ENCODE data around the gene EIF4G3.

Gene EIF4G3

DNA sequence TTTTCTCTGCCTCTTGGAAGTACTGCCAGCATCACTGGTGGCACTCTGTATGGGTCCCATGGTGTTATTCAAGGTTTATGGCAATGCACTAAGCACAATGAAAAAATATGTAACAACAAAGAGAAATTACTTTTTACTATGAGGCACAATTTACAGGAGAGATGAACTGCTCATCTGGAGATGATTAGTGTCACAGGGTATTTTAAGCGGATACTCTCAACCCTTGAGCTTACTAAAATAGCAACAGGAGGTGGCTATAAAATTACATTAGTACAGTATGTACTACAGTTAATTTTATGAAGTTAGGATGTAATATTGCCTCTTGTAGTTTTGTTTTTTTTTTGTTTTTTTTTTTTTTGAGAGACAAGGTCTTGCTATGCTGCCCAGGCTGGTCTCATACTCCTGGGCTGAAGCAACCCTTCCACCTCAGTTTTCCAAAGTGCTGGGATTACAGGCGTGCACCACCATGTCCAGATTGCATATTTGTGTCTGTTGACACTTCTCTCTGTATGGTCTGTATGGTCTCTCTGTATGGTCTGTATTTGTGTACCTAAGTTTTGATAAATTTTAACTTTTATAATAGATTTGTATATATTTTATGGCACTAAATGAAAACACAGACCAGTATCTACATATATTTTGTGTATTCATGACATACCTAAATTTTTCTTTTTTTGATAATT lies 214.0 kb downstream of the EIF4G3 start:
- ChIA-PET POLR2A (no interaction called here), CTCF (interaction anchor here (2.0 kb wide), 1 partner anchor 20 kb away, joined by 6 read pairs; no protein-coding TSS in a partner anchor)
- Histone ChIP-seq H3K4me3 (ENCODE audit: control insufficient read depth in 1 of 7, extremely low read depth in 1 of 7, insufficient read depth in 4 of 7, low read depth in 2 of 7, low read length in 6 of 7) (no peak overlapping the region), H3K9me3 (ENCODE audit: control extremely low read depth in 1 of 5, control insufficient read depth in 4 of 5, insufficient read depth in 2 of 5, low read depth in 1 of 5, low read length in 4 of 5) (no peaks in the 10 kb centered on the region), H3K27me3 (replicated peaks in 2 of 5; ENCODE audit: control insufficient read depth in 4 of 5, insufficient read depth in 5 of 5, low read length in 4 of 5) (no peaks in the 10 kb centered on the region), H3K4me1 (ENCODE audit: control extremely low read depth in 1 of 4, control insufficient read depth in 4 of 4, insufficient read depth in 4 of 4, low read length in 3 of 4) (peaks cover 14 to 19% (median 16%) of the 10 kb centered on the region in 4 experiments), H3K36me3 (ENCODE audit: control insufficient read depth in 4 of 4, insufficient read depth in 4 of 4, low read length in 3 of 4) (peaks cover 2 to 8% (median 3%) of the 10 kb centered on the region in 4 experiments), H3K27ac (ENCODE audit: insufficient read depth in 1 of 2, low read depth in 1 of 2, low read length in 2 of 2, poor library complexity in 1 of 2, severe bottlenecking in 2 of 2) (no peak overlapping the region)
- no peak for DNase-seq
- WGBS (ENCODE audit: insufficient coverage), result no CpG with 5 or more reads among the region's 2 CpGs

DNA sequence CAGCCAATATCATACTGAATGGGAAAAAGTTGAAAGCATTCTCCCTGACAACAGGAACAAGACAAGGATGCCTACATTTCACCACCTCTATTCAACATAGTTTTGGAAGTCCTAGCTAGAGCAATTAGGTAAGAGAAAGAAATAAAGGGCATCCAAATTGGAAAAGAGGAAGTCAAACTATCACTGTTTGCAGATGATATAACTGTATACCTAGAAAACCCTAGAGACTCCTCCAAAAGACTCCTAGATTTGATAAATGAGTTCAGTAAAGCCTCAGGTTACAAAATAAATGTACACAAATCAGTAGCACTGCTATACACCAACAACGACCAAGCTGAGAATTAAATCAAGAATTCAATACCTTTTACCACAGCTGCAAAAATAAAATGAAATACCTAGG lies 218.3 kb downstream of the EIF4G3 start:
- Histone ChIP-seq H3K4me3 (ENCODE audit: control insufficient read depth in 1 of 7, extremely low read depth in 1 of 7, insufficient read depth in 4 of 7, low read depth in 2 of 7, low read length in 6 of 7) (no peak overlapping the region), H3K4me1 (ENCODE audit: control extremely low read depth in 1 of 4, control insufficient read depth in 4 of 4, insufficient read depth in 4 of 4, low read length in 3 of 4) (no peaks in the 10 kb centered on the region), H3K27ac (ENCODE audit: insufficient read depth in 1 of 2, low read depth in 1 of 2, low read length in 2 of 2, poor library complexity in 1 of 2, severe bottlenecking in 2 of 2) (no peak overlapping the region), H3K9me3 (ENCODE audit: control extremely low read depth in 1 of 5, control insufficient read depth in 4 of 5, insufficient read depth in 2 of 5, low read depth in 1 of 5, low read length in 4 of 5) (no peaks in the 10 kb centered on the region), H3K27me3 (replicated peaks in 2 of 5; ENCODE audit: control insufficient read depth in 4 of 5, insufficient read depth in 5 of 5, low read length in 4 of 5) (no peaks in the 10 kb centered on the region), H3K36me3 (ENCODE audit: control insufficient read depth in 4 of 4, insufficient read depth in 4 of 4, low read length in 3 of 4) (peaks cover 0 to 13% (median 6%) of the 10 kb centered on the region in 4 experiments)
- DNase-seq, result no peak
- POLR2A ChIA-PET, result no interaction called here
- CTCF ChIA-PET, result interaction anchor here (1.0 to 1.6 kb wide), 2 partner anchors 8 to 13 kb away, joined by 3 to 4 read pairs; no protein-coding TSS in a partner anchor
- no CpG with 5 or more reads among the region's 1 CpG for WGBS (ENCODE audit: insufficient coverage)

DNA sequence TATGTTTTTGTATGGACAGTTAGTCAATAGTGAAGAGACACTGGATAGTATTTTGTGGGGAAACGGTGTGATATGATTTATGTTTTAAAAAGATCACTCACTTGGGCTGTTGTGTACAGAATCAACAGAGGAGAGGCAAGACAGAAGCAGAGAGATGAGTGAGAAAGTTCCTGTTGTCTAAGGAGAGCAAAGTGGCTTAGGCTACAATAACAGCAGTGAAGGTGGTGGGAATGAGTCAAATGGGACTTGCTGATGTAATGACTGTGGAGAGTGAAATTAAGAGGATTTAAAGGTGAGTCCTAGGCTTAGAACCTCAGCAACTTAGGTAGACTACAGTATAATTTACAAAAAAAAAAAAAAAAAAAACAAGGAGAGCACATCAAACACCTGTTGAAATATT lies 220.4 kb downstream of the EIF4G3 start:
- H3K27ac ChIP-seq (ENCODE audit: insufficient read depth in 1 of 2, low read depth in 1 of 2, low read length in 2 of 2, poor library complexity in 1 of 2, severe bottlenecking in 2 of 2), result no peak overlapping the region
- ChIA-PET CTCF (no interaction called here), POLR2A (no interaction called here)
- H3K27me3 ChIP-seq (replicated peaks in 2 of 5; ENCODE audit: control insufficient read depth in 4 of 5, insufficient read depth in 5 of 5, low read length in 4 of 5), result no peaks in the 10 kb centered on the region
- peaks cover 0 to 13% (median 8%) of the 10 kb centered on the region in 4 experiments for H3K36me3 ChIP-seq (ENCODE audit: control insufficient read depth in 4 of 4, insufficient read depth in 4 of 4, low read length in 3 of 4)
- no peak for DNase-seq
- H3K9me3 ChIP-seq (ENCODE audit: control extremely low read depth in 1 of 5, control insufficient read depth in 4 of 5, insufficient read depth in 2 of 5, low read depth in 1 of 5, low read length in 4 of 5), result no peaks in the 10 kb centered on the region
- no peaks in the 10 kb centered on the region for H3K4me1 ChIP-seq (ENCODE audit: control extremely low read depth in 1 of 4, control insufficient read depth in 4 of 4, insufficient read depth in 4 of 4, low read length in 3 of 4)
- H3K4me3 ChIP-seq (ENCODE audit: control insufficient read depth in 1 of 7, extremely low read depth in 1 of 7, insufficient read depth in 4 of 7, low read depth in 2 of 7, low read length in 6 of 7), result no peak overlapping the region
- WGBS (ENCODE audit: insufficient coverage), result 100% methylated on average over 1 of the region's 1 CpG

DNA sequence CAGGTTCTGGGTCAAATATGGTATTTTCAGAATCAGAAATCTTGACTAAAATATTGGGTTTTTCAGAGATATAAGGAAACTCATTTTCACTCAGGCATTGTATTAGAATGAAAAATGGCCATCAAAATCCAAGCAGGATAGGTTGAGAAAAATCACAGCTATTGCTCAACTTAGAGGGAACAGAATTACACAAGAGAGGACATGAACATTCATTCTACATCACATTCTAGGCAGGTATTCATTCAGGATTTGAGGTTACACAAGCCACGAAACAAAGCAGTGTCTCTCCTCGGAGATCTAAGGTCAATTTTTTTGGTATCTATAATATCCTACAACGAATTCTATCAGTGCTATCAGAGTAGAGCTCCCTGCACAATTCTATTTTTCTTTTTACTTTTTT lies 226.0 kb downstream of the EIF4G3 start:
- no peak for DNase-seq
- peaks cover 8 to 21% (median 11%) of the 10 kb centered on the region in 4 experiments for H3K4me1 ChIP-seq (ENCODE audit: control extremely low read depth in 1 of 4, control insufficient read depth in 4 of 4, insufficient read depth in 4 of 4, low read length in 3 of 4)
- H3K9me3 ChIP-seq (ENCODE audit: control extremely low read depth in 1 of 5, control insufficient read depth in 4 of 5, insufficient read depth in 2 of 5, low read depth in 1 of 5, low read length in 4 of 5), result no peaks in the 10 kb centered on the region
- ChIA-PET CTCF (no interaction called here), POLR2A (no interaction called here)
- no peak overlapping the region for H3K4me3 ChIP-seq (ENCODE audit: control insufficient read depth in 1 of 7, extremely low read depth in 1 of 7, insufficient read depth in 4 of 7, low read depth in 2 of 7, low read length in 6 of 7)
- no peaks in the 10 kb centered on the region for H3K27me3 ChIP-seq (replicated peaks in 2 of 5; ENCODE audit: control insufficient read depth in 4 of 5, insufficient read depth in 5 of 5, low read length in 4 of 5)
- WGBS (ENCODE audit: insufficient coverage), result no CpG with 5 or more reads among the region's 3 CpGs
- peaks cover 6 to 11% (median 9%) of the 10 kb centered on the region in 4 experiments for H3K36me3 ChIP-seq (ENCODE audit: control insufficient read depth in 4 of 4, insufficient read depth in 4 of 4, low read length in 3 of 4)
- no peak overlapping the region for H3K27ac ChIP-seq (ENCODE audit: insufficient read depth in 1 of 2, low read depth in 1 of 2, low read length in 2 of 2, poor library complexity in 1 of 2, severe bottlenecking in 2 of 2)

DNA sequence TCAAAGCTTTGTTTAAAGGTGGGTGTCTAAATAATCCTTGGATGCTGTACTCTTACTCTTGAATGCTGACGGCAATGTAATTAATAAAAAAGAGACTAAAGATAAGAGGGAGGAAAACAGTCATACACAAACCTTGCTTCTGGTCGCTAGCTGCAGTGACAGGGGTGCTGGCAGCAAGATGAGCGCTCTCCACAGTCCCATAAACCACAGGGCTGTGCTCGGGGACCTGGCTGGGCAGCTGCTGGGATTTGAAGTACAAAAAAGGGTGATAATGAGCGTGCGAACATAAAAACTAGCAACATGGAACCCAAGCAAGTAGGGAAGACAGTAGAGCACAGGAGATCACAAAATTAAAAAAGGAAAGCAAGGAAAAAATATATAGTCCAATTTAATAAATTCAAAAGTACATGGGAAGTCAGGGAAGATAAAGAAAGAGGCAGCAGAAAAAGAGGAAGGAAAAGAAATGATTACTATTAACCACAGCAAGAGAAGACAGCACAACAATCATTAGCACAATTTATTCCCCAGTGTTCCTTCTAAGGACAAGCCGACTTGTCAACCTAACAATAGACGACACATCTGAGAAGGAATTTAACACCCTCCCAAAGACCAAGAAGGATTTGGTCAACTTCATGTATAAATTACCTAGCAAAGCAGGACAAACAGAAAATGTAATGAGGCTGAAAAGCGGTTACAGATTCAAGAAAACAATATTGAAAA lies 226.7 kb downstream of the EIF4G3 start:
- no peaks in the 10 kb centered on the region for H3K27me3 ChIP-seq (replicated peaks in 2 of 5; ENCODE audit: control insufficient read depth in 4 of 5, insufficient read depth in 5 of 5, low read length in 4 of 5)
- peak in 2 of 3 donors; percentile 54 to 69 for DNase-seq
- 36% methylated on average over 2 of the region's 9 CpGs for WGBS (ENCODE audit: insufficient coverage)
- ChIA-PET CTCF (interaction anchor here (0.7 to 1.3 kb wide), 2 partner anchors 246 to 281 kb away, joined by 3 read pairs; no protein-coding TSS in a partner anchor), POLR2A (no interaction called here)
- H3K9me3 ChIP-seq (ENCODE audit: control extremely low read depth in 1 of 5, control insufficient read depth in 4 of 5, insufficient read depth in 2 of 5, low read depth in 1 of 5, low read length in 4 of 5), result no peaks in the 10 kb centered on the region
- H3K27ac ChIP-seq (ENCODE audit: insufficient read depth in 1 of 2, low read depth in 1 of 2, low read length in 2 of 2, poor library complexity in 1 of 2, severe bottlenecking in 2 of 2), result peak overlapping the region; percentile 8 to 35
- peaks cover 6 to 12% (median 10%) of the 10 kb centered on the region in 4 experiments for H3K36me3 ChIP-seq (ENCODE audit: control insufficient read depth in 4 of 4, insufficient read depth in 4 of 4, low read length in 3 of 4)
- peak overlapping the region in 2 of 7 experiments; percentile 17 to 38 for H3K4me3 ChIP-seq (ENCODE audit: control insufficient read depth in 1 of 7, extremely low read depth in 1 of 7, insufficient read depth in 4 of 7, low read depth in 2 of 7, low read length in 6 of 7)
- H3K4me1 ChIP-seq (ENCODE audit: control extremely low read depth in 1 of 4, control insufficient read depth in 4 of 4, insufficient read depth in 4 of 4, low read length in 3 of 4), result peaks cover 8 to 21% (median 11%) of the 10 kb centered on the region in 4 experiments

DNA sequence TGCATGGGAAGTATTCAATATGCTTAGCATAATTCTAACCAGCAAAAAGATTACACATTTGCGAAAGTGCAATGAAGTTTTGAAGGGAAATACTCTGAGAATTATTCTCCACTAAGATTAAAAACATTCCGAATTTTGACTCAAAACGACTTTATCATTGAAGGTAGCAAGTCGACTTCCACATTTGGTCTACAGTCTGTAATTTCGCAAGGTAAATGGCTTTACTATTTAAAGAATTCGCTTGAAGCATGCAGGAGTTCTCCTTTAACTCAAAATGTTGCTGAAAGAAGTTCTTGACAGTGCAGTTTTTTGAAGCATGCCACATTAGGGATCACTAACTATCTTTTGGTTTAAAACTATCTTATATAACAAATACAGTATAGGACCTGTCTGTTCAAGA lies 228.6 kb downstream of the EIF4G3 start:
- Histone ChIP-seq H3K36me3 (ENCODE audit: control insufficient read depth in 4 of 4, insufficient read depth in 4 of 4, low read length in 3 of 4) (peaks cover 7 to 17% (median 10%) of the 10 kb centered on the region in 4 experiments), H3K27me3 (replicated peaks in 2 of 5; ENCODE audit: control insufficient read depth in 4 of 5, insufficient read depth in 5 of 5, low read length in 4 of 5) (no peaks in the 10 kb centered on the region), H3K27ac (ENCODE audit: insufficient read depth in 1 of 2, low read depth in 1 of 2, low read length in 2 of 2, poor library complexity in 1 of 2, severe bottlenecking in 2 of 2) (no peak overlapping the region), H3K9me3 (ENCODE audit: control extremely low read depth in 1 of 5, control insufficient read depth in 4 of 5, insufficient read depth in 2 of 5, low read depth in 1 of 5, low read length in 4 of 5) (no peaks in the 10 kb centered on the region), H3K4me3 (ENCODE audit: control insufficient read depth in 1 of 7, extremely low read depth in 1 of 7, insufficient read depth in 4 of 7, low read depth in 2 of 7, low read length in 6 of 7) (no peak overlapping the region), H3K4me1 (ENCODE audit: control extremely low read depth in 1 of 4, control insufficient read depth in 4 of 4, insufficient read depth in 4 of 4, low read length in 3 of 4) (peaks cover 8 to 21% (median 11%) of the 10 kb centered on the region in 4 experiments)
- WGBS (ENCODE audit: insufficient coverage), result 98% methylated on average over 5 of the region's 6 CpGs
- CTCF ChIA-PET, result no interaction called here
- POLR2A ChIA-PET, result no interaction called here
- DNase-seq, result no peak

DNA sequence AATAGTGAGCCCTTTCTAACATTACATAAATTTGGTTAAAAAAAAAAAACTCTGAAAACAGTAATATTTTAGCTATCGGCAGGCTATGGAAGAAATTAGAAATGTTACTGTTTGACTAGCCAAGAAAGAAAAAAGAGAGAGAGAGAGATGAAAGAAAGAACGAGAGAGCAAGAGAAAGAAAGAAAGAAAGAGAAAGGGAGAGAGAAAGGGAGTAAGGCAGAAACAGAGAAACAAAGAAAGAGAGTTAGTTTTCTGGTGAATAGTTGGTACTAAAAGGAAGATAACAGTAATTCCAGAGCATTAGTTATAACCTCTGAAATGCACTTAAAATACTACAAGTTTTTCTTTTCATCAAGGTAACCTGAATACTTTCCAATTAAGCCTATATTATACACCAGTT lies 229.3 kb downstream of the EIF4G3 start:
- no peak for DNase-seq
- Histone ChIP-seq H3K9me3 (ENCODE audit: control extremely low read depth in 1 of 5, control insufficient read depth in 4 of 5, insufficient read depth in 2 of 5, low read depth in 1 of 5, low read length in 4 of 5) (no peaks in the 10 kb centered on the region), H3K27me3 (replicated peaks in 2 of 5; ENCODE audit: control insufficient read depth in 4 of 5, insufficient read depth in 5 of 5, low read length in 4 of 5) (no peaks in the 10 kb centered on the region), H3K4me1 (ENCODE audit: control extremely low read depth in 1 of 4, control insufficient read depth in 4 of 4, insufficient read depth in 4 of 4, low read length in 3 of 4) (peaks cover 8 to 21% (median 11%) of the 10 kb centered on the region in 4 experiments), H3K4me3 (ENCODE audit: control insufficient read depth in 1 of 7, extremely low read depth in 1 of 7, insufficient read depth in 4 of 7, low read depth in 2 of 7, low read length in 6 of 7) (no peak overlapping the region), H3K27ac (ENCODE audit: insufficient read depth in 1 of 2, low read depth in 1 of 2, low read length in 2 of 2, poor library complexity in 1 of 2, severe bottlenecking in 2 of 2) (no peak overlapping the region), H3K36me3 (ENCODE audit: control insufficient read depth in 4 of 4, insufficient read depth in 4 of 4, low read length in 3 of 4) (peaks cover 7 to 17% (median 10%) of the 10 kb centered on the region in 4 experiments)
- POLR2A ChIA-PET, result interaction anchor here (0.6 kb wide), 1 partner anchor 38 kb away, joined by 3 read pairs; no protein-coding TSS in a partner anchor
- 100% methylated on average over 1 of the region's 2 CpGs for WGBS (ENCODE audit: insufficient coverage)
- CTCF ChIA-PET, result interaction anchor here (0.6 kb wide), 1 partner anchor 253 kb away, joined by 3 read pairs; no protein-coding TSS in a partner anchor
